Left lobe of liver (tissue), 2 donors: ENCODE measurements around the gene TMCC3. TPM values are rescaled to one million over a fixed set of nuclear protein-coding genes. Genes with fewer than 3 reads are reported as not detected.
"Not testable (repeated sequence)": the region's sequence is repeated elsewhere in the genome, so short reads cannot be mapped to it uniquely, and the experiment has no call there.

Source experiments
- ATAC-seq: fragments of 200-7000 bp; cut with Tn5 transposase; one replicate; pipeline ENCODE4 v1.9.1; 2020; ENCODE audit warnings: mild to moderate bottlenecking, moderate library complexity
- DNase-seq: peaks from one replicate; pipeline ENCODE4 v3.0.0-alpha.2; 2020; ENCODE audit warnings: low spot score
- total RNA-seq: library from RNA; stranded (reverse); gene quantifications from one replicate; pipeline ENCODE4 v1.2.1, GENCODE V29; 2021
- donor health status: DM: no; HTN: no; CAD: no; lungs with moderate emphysema.
- donor health status: DM: no; HTN: yes; CAD: no.

TMCC3 gene
- total RNA-seq, 1 donor from 2014 or later, result 2.6 TPM

DNA sequence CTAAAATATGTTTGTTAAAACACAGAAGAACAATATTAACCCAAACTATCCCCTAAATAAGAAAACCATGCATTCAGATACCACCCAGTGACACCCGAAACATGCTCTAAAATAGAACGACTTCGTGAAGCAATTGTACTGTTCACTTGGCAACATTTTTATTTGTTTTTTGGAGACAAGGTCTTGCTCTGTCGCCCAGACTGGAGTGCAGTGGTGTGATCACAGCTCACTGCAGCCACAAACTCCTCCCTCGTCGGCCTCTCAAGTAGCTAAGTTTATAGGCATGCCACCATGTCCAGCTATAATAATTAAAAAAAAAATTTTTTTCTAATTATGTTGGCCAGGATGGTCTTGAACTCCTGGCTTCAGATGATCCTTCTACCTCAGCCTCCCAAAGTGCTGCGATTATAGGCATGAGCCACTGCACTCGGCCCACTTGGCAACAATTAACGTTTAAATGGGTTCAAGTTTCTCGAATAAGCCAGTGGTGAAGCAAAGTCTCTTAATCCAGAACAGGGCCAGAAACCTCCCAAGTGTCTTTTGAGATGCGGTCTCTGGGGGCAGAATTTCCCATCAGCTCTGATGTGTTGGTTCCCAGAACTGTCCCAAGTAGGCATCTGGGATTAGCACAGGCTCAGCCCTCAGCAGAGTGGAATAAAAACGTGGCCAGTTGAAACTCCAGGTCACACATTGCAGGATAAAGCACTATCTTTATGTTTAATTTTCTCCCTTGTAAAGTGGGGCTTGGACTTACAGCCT lies 74.5 kb downstream of the TMCC3 start:
- ATAC-seq (peak; percentile 60), DNase-seq (no peak)

DNA sequence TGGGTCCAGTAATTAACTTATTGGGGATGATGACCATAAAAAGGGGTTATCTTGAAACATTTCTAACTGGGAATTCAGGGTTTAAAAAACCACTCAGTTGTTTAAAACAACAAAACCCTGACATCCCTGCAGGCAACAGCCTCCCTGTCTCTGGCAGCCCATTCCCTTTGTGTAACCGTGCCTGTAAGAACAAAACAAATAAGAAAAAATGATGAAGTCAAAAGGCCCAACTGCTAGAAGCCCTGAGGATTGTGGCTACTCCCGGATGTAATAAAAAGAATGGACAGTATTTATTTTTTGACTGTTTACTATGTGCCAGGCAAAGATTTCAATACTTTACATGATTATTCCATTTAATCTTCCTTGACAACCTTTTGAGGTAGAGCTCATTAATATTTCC lies 75.3 kb downstream of the TMCC3 start:
- DNase-seq, result no peak
- ATAC-seq, result no peak

DNA sequence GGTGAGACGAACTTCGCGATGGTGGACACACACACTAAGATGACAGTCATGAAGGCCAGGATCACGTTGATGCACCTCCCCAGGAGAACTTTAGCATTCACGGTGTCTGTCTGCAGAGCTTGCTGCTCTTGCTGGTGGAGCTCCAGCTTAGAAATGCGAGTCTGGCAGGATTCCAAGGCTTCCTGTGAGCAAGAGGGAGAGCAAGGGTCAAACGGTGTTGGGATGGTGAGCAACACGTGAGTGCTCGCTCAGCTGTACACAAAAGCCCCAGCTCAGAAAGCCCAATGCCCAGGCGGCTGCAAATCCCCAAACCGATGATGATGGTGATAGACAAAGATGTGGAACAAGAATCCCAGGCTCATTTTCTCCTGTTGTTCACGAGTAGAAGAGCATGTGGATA lies 78.8 kb downstream of the TMCC3 start:
- DNase-seq (peak; percentile 94), ATAC-seq (peak; percentile 94)

DNA sequence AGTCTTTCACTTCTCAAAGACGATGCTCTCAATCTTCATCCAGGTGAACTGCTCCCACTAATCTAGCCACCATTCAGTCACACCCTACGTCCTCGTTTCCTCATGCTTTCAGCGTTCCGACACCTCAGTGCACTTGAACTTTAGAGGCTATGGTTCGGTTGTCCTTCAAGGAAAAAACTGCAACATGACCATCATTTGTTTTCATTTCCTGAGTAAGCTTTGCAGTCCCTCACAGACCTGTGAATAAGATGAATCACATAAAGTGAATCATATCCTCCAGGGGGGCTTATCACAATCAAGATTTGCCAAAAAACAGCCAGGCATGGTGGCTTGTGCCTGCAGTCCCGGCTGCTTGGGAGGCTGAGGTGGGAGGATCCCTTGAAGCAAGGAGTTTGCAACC lies 80.2 kb downstream of the TMCC3 start:
- no peak for ATAC-seq
- no peak for DNase-seq

DNA sequence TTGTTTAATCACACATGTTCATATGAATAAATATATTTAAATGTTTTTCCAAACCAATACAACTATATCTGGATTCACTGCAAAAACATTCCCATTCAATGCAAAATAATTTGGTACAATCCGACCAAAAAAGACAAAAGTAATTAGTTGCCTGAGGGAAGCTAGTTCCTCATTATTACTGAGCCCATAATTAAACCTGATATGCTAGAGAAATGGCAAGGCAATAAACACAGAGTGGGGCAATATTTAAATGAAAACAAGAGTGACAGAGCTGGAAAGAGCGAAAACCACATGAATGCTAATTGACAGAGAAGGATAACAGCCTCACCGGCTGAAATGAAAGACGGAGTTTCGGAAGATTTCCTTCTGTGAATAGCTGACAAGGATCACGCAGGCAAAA lies 82.6 kb downstream of the TMCC3 start:
- ATAC-seq (no peak), DNase-seq (no peak)

DNA sequence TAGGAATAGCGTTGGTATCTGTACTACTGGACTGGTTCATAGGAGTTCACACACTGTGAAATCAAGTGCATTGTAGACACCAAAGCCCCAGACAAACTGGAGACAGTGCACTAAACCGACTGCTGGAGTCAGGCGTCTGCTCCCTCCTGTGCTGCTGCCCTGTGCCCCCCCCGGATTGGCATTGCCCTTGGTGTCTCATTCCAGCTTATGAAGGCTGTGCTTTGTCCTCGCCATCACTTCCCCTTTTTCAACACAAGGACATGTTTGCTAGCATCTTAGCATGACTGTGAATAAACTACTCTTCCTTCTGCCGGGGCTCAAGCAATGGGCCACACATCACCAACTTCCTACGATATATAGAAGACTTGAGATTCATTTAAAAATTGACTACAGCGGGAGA lies 84.0 kb downstream of the TMCC3 start:
- DNase-seq, result no peak
- ATAC-seq, result no peak

DNA sequence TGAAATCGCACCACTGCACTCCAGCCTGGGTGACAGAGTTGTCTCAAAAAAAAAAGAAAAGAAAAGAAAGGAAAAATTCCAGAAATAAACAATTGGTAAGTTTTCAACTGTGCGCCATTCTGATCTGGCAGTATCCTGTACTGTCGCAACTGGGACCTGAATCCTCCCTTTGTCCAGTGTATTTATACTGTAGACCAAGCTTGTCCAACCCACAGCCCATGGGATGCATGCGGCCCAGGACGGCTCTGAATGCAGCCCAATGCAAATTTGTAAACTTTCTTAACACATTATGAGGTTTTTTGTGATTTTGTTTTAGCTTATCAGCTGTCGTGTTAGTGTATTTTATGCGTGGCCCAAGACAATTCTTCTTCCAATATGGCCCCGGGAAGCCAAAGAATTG lies 84.7 kb downstream of the TMCC3 start:
- DNase-seq (no peak), ATAC-seq (no peak)

DNA sequence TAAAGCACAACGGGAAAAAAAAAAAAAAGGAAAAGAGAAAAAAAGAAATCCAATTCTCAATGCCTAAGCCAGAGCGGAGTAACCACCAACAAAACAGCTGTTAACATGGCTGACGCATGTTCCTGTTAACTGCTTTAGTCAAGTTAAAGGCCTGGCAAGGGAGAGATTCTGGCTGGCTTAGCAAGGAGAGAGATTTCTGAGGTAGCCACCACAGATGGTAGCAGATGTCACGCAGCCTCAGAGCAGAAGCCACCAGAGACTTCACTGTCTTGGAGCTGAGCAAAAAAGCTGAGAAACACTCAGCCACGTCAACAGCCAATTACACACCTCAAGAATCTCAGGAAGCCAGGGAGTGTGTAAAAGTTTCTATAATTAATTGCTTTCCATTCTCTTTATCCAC lies 87.1 kb downstream of the TMCC3 start:
- no peak for ATAC-seq
- no peak for DNase-seq

DNA sequence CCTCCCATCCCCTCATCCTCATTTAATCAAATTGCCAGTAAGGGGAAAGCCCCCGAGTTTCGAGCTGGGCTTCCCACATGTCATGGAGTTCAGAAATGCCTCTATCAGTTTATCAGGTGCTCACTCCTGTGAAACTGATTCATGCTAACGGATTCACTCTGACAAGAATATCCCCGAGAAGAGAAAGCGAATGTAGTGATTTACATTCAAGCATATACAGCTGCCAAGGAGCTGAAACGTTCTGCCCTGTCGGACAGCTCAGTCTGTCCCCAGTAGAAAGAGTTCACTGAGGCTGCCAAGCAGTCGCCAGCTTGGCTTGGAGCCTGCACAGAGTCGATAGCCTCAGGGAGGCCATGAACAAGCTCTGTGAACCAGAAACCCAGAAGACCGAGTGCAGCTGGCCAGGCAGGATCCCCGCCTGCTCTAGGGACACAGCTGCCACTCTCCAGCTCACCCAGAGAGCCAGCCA lies 88.4 kb downstream of the TMCC3 start:
- ATAC-seq (peak; percentile 98), DNase-seq (peak; percentile 89)

DNA sequence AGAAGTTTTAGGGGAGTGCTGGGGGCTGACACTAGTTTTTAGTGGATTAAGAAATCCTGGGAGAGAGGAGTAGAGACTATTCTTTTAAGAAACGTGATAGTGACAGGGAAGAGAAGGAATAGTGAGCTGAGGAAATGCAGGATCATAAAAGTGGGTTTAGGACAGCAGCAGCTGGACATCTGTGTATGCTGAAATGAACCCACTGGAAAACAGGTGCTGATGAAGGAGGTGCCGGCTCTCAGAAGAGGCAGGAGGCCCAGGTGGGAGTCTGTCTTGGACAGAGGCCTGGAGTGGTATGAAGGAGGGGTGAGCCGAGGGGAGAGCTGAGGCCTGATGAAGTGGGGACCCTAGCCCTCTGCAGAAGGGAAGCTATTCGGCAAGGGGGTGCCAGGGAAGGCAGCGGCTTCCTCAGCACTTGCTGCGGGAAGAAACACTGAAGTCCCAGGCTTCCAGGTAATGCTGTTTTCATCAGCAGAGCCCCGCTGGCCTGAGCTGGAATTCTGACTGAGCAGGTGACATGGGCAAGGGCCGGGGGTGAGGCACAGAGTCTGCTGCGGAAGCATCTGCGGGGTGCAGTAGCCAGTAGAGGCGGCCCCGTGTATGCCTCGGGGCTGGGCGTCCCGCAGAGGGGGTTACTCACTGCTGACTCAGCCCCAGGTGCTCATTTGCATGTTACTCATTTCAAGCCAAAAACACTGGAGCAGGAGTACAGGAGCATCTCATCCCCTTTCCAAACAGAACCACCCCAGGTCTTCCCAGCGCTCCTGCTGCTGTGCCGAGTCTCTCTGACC lies 89.7 kb downstream of the TMCC3 start:
- ATAC-seq (no peak), DNase-seq (no peak)

DNA sequence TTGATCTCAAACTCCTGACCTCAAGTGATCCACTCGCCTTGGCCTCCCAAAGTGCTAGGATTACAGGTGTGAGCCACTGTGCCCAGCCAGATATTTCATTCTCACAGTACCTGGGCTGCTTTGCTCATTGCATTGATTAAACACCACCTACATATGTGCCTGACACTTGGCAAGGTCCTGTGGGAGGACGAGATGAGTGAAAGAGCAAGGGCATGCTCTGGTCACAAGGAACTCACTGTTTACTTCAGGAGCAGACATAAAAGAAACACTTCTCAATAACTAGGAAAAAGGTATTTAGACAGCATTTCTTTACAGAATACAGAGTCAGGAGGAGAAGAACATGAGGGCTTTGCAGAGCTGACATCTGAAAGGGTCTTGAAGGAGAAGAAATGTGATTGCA lies 91.7 kb downstream of the TMCC3 start:
- DNase-seq (no peak), ATAC-seq (no peak)

DNA sequence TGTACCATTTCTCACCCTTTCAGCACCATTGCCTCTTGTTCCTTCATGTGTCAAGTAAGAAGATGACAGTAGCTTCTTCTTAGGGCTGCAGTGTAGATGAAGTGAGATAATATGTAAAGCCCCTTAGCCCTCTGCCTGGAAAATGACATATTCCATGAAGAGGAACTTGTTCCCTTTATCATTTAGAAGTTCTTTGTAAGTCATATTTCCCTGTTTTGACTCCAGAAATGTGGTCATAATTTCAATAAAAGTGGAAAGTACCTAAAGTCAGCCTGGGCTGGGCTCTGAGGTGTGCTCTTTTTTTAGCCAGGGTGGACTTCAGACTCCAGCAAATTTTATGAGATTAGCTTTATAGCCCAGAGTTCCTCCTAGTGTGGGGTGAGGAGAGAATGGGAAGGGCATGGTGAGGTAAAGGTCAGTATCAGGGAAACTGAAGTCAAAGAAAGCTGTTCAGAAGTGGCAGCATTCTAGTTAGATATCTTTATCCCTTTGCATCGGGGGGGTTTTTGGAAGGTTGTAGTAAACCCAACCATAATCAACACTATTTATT lies 92.5 kb downstream of the TMCC3 start:
- DNase-seq (no peak), ATAC-seq (no peak)

DNA sequence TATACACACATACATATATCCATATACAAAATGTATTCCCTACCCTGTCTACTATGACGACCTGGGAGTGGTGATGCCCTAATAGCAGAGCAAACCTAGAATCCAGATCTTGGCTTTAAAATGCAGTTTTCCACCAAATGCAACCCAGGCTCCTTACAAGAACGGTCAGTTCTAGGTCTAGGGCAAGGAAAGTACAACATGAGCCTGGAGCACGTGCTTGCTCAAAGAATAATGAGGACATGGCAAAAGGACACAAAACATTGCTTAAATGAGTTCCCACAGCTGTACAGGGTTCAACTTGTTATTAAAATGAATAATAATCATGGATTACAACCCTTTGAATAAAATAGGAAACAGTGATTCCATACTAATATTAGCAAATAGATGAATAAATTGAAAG lies 94.7 kb downstream of the TMCC3 start:
- DNase-seq (no peak), ATAC-seq (no peak)

DNA sequence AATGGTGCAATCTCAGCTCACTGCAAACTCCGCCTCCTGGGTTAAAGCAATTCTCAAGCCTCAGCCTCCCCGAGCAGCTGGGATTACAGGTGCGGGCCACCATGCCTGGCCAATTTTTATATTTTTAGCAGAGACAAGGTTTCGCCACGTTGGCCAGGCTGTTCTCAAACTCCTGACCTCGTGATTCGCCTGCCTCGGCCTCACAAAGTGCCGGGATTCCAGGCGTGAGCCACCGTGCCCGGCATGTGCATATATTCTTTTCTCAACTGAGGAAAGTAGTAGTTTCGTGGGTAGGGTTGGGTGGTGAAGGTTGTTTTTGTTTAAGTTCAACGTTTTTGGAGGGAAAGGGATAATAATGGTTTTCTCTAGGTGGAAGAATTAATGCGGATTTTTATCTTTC lies 96.5 kb downstream of the TMCC3 start:
- DNase-seq (no peak), ATAC-seq (no peak)

DNA sequence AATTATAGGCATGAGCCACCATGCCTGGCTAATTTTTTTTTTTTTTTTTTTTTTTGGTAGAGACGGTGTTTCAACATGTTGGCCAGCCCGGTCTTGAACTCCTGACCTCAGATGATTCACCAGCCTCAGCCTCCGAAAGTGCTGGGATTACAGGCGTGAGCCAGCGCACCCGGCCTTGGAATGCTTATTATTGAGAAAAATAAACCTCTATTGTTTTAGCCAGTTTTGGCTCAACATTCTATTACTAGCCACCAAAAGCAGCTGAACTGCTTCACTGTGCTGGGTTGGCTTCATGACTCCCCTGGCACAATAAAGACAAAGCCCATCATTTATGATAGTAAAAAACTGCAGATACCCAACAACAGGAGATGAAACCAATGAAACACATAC lies 97.2 kb downstream of the TMCC3 start:
- ATAC-seq, result no peak
- DNase-seq, result no peak

DNA sequence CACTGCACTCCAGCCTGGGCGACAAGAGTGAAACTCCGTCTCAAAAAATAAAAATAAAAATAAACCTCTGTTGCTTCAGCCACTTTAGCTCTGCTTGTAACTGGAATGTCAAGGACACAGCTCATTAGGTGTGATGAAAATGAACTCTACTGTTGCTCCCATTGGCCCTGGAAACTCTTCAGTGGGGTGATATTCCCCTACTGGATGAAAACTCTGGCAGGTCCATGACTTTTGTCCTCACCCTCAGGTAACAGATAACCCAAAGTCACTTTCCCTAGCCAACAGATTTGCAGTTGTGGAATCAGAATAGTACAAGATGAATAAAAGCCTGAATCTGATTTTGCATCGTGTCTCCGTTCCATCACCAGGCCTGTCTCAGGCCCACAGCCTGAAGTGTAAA lies 98.5 kb downstream of the TMCC3 start:
- ATAC-seq (peak; percentile 89), DNase-seq (no peak)

DNA sequence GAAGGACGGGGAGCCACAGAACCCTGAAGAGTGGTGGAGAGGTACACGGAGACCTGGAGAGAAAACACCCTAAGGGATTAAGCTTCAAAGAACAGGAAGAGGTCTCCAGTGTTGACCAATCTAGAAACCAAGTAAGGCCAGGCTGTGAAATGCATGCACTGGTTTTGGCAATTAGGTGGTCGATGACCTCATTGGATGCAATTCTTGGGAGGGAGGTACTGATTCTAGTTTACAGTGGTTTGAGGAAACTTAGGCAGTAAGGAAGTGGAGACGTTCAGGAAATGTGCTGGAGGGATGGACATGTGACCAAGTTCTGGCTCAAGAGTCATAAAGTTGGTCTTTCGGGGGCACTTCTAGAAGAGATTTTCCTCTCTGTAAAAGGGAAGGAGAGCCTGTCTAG lies 99.4 kb downstream of the TMCC3 start:
- no peak for ATAC-seq
- no peak for DNase-seq

DNA sequence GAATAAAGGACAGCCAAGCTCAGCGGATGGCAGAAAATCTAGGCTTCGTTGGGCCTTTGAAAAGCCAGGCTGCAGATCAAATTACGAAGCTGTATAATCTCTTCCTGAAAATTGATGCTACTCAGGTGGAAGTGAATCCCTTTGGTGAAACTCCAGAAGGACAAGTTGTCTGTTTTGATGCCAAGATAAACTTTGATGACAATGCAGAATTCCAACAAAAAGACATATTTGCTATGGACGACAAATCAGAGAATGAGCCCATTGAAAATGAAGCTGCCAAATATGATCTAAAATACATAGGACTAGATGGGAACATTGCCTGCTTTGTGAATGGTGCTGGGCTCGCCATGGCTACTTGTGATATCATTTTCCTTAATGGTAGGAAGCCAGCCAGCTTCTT lies 101.5 kb downstream of the TMCC3 start:
- not testable (repeated sequence) for DNase-seq, ATAC-seq

DNA sequence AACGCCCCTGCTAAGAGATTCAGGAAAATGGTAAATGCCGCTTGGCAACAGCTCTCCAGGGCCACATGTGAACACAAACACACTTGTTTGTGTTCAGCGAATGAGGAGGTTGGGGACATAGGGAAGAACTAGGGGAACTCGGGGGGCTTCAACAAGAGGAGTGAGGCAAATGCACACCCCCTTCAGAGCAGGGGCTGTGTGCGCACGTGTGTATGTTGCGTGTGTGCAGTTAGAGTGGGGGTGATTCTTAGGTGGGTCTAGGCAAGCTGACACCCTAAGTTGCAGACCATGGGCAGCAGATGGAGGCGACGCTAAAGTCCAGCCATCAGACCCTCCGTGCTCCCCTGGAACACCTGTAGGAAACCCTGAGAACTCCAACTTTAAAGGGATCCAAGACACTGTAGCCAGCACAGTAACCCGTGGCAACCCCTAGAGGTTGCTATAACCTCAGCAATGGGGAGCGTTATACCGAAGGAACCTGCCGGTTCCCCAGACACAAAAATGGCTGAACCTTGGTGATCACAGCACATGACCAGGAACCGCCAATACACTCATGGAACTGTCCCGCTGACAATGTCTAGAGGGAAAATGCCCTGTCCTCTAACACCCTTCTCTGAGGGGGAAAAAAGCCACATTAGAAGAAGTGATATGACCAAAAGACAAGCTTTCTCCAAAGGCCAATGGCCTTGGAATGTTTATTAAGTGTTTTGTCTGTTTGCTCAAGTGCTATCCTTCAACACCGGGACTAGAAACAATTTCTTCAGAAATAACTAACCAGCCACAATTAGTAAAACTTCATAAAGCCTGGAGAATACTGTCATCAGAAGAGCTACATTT lies 104.2 kb downstream of the TMCC3 start:
- peak; percentile 69 for DNase-seq
- peak; percentile 99 for ATAC-seq

DNA sequence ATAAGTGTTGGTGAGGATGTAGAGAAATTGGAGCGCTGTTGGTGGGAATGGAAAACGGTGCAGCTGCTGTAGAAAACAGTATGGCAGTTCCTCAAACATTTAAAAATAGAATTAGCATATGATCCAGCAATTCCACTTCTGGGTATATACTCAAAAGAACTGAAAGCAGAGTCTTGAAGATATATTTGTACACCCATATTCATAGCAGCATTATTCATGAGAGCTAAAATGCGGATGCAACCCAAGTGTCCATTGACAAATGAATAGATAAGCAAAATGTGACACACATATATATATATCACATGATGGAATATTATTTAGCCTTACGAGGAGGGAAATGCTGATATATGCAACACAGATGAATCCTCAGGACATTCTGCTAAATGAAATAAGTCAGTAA lies 106.0 kb downstream of the TMCC3 start:
- DNase-seq (no peak), ATAC-seq (no peak)

DNA sequence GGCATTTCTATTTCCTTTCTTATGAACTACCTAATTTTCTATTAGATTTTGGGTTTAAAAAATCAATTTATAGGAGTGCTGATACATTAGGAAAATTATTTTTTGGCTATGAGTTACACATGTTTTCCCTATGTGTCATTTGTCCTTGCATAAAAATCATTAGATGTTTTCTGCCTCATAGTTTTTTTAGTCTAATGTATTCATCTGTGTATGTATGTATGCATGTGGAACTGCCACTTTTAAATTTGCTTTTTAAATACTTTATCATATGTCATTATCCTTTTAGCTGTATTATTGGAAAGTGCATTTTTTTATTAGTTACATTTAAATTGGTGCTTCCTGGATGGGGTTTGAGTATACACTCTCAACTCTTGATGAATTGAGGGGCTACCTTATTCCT lies 112.0 kb downstream of the TMCC3 start:
- ATAC-seq, result no peak
- no peak for DNase-seq
